Measurements from ENCODE around the gene AURKAIP1.
"Not testable (repeated sequence)": the region's sequence is repeated elsewhere in the genome, so short reads cannot be mapped to it uniquely, and the experiment has no call there.

- TF ChIP-seq, protein P1, sequence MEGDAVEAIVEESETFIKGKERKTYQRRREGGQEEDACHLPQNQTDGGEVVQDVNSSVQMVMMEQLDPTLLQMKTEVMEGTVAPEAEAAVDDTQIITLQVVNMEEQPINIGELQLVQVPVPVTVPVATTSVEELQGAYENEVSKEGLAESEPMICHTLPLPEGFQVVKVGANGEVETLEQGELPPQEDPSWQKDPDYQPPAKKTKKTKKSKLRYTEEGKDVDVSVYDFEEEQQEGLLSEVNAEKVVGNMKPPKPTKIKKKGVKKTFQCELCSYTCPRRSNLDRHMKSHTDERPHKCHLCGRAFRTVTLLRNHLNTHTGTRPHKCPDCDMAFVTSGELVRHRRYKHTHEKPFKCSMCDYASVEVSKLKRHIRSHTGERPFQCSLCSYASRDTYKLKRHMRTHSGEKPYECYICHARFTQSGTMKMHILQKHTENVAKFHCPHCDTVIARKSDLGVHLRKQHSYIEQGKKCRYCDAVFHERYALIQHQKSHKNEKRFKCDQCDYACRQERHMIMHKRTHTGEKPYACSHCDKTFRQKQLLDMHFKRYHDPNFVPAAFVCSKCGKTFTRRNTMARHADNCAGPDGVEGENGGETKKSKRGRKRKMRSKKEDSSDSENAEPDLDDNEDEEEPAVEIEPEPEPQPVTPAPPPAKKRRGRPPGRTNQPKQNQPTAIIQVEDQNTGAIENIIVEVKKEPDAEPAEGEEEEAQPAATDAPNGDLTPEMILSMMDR (IDR thresholded peaks at IDR 0.05), result not testable (repeated sequence)
- not testable (repeated sequence) for TF ChIP-seq POLR2AphosphoS5, POLR2A, EP300 (IDR thresholded peaks at IDR 0.05)
These were observed 10.3 kb upstream of the AURKAIP1 start for GRCh38 chr1:1385339-1385738.

Data from stomach (tissue), 4 donors.